Omental fat pad (tissue), 4 donors: Measurements from ENCODE around the gene PIN1. TPM values are rescaled to one million over a fixed set of nuclear protein-coding genes. Genes with fewer than 3 reads are reported as not detected.
A peak's percentile ranks its signal among the peaks of the same experiment; 100 is the strongest.
"Not testable (repeated sequence)": the region's sequence is repeated elsewhere in the genome, so short reads cannot be mapped to it uniquely, and the experiment has no call there.

Experiments used
- ATAC-seq: fragments of 150-250 bp; one replicate; pipeline ENCODE4 v1.9.1; 2016; ENCODE audit warnings: mild to moderate bottlenecking, moderate library complexity; ENCODE audit not compliant: low FRiP score
- DNase-seq: peaks from one replicate; pipeline ENCODE4 v3.0.0-alpha.2; 2019; ENCODE audit warnings: low spot score
- CTCF ChIP-seq, 3 donors: fragments of 450-650 bp; IDR thresholded peaks; one replicate each; pipeline ENCODE4 v1.5.1; 2016 to 2017; ENCODE audit warnings: antibody characterized with exemption in 3 of 3, mild to moderate bottlenecking in 3 of 3, moderate library complexity in 2 of 3
- total RNA-seq, 4 donors: library from RNA; depleted of rRNA; stranded (reverse); fragments of >200 nt; gene quantifications; one replicate each; pipeline ENCODE4 v1.1.0, GENCODE V29; 2016

PIN1 gene
- total RNA-seq, 4 donors from 2014 or later: 59.3 to 97.7 (median 77.0) TPM

- TF ChIP-seq CTCF (IDR thresholded peaks at IDR 0.05): no peak
- DNase-seq (no peak), ATAC-seq (no peak)
Observed at GRCh38 chr19:9819596-9819909, 15.6 kb upstream of the PIN1 start.

DNA sequence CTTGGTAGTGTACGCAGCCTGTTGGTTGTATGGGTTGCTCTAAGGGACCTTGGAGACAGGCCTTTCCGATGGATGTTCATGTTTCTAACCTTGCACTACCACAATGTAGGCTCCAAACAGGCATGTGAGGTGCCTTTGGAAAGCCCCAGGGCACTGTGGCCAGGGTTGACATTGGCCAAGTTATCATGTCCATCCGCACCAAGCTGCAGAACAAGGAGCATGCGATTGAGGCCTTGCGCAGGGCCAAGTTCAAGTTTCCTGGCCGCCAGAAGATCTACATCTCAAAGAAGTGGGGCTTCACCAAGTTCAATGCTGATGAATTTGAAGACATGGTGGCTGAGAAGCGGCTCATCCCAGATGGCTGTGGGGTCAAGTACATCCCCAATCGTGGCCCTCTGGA is 15.1 kb upstream of the PIN1 start:
- not testable (repeated sequence) for DNase-seq, ATAC-seq

- DNase-seq: no peak
- no peak for ATAC-seq
- TF ChIP-seq CTCF (IDR thresholded peaks at IDR 0.05): no peak
Observed at GRCh38 chr19:9823816-9824215, 11.3 kb upstream of the PIN1 start.

DNA sequence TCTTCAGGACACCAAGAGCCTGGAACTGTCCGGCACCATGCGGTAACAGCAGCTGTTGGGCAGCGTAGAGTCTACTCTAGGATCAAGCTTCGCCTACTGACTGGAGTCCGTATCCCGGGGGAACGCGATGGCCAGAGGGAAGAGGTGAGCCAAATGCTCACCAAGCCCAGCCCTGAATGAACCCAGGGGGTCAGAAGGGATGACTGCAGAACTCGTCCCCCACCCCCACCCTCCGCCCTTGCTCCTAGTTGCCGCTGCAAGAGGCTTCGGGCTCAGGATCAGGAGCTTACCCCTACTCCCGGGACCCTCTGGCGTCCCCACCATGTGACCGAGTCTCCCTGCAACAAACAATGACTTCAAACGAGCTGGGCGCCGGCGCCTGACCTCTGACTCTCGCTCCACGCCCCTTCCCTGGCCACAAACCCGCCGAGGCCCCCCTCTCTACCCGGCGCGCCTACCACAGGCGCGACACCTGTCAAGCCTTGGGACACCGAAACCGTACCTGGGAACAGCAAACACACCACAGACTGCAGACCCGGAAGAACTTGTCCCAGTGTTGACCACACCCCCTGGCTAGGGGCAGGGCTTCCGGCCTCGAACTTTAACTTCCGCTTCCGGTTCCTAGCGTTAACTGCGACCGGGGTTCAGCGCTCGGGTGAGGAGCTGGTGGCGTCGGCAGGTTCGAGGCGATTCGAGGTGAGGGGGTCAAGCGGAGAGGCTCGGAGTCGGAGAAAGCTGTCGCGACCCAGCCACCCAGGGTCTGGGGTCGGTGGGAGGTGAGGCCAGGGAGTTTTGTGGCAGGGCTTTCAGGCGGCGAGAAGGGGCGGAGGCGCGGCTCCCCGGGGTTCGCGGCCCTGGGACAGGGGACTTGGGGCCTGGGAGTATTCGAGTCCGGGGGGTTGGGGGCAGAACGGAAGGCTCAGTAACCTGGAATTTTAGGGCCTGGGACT is 7.6 kb upstream of the PIN1 start, which contains the start of gene UBL5:
UBL5 (plus strand) TSS at position 630 of the 950 bp plus-strand sequence. CDS start 420 bp downstream, outside the sequence.
- no peak for TF ChIP-seq CTCF (IDR thresholded peaks at IDR 0.05)
- peak; percentile 80 for ATAC-seq
- DNase-seq: peak; percentile 50

DNA sequence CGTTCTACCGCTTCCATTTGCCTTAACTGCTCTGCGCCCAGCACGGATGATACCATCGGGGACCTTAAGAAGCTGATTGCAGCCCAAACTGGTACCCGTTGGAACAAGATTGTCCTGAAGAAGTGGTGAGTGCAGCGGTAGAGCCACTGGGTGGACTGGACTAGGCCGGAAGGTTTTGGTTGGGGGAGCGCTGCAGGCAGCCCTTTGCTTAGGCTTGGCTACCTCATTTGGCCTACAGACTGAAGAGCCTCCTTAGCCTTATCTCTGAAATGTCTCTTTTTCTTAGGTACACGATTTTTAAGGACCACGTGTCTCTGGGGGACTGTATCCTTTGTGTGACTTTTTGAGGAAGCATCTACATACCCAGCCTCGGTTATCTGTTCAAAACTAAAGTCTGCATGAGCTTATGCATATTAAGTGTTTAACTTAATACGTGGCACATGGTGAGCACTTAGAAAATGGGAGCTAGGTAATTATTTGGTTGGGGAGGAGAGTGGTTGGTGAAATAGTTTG is 6.5 kb upstream of the PIN1 start:
- TF ChIP-seq CTCF (IDR thresholded peaks at IDR 0.05): no peak
- DNase-seq (no peak), ATAC-seq (no peak)

- no peak for DNase-seq
- TF ChIP-seq CTCF (IDR thresholded peaks at IDR 0.05): no peak
- ATAC-seq: no peak
Observed at GRCh38 chr19:9834307-9834725, 802 bp upstream of the PIN1 start.

GRCh38 chr19:9835507-9835949 is 410 bp downstream of the PIN1 start:
- TF ChIP-seq CTCF (IDR thresholded peaks at IDR 0.05): no peak
- DNase-seq (no peak), ATAC-seq (peak; percentile 30)
